ENCODE measurements around the gene PDE7B. TPM values are rescaled to one million over a fixed set of nuclear protein-coding genes. Genes with fewer than 3 reads are reported as not detected.
A peak's percentile ranks its signal among the peaks of the same experiment; 100 is the strongest.

PDE7B gene
- total RNA-seq, 6 experiments from 2014 or later: 1.2 to 5.8 (median 4.5) TPM

GRCh38 chr6:136070815-136071214 is 219.3 kb downstream of the PDE7B start:
- DNase-seq: no peak
- H3K4me3 Mint-ChIP-seq: no peak overlapping the region
- H3K27ac Mint-ChIP-seq: no peak overlapping the region; the same call in 1 of the 2 replicates
- H3K27me3 Mint-ChIP-seq (ENCODE audit: insufficient read depth): peaks cover 1% of the 10 kb centered on the region; the same call in 1 of the 2 replicates
- peaks cover 30% of the 10 kb centered on the region for H3K36me3 Mint-ChIP-seq (ENCODE audit: low read depth)
- H3K9me3 Mint-ChIP-seq: peaks cover 10% of the 10 kb centered on the region
- peaks cover 60% of the 10 kb centered on the region for H3K4me1 Mint-ChIP-seq (ENCODE audit: low read depth)
- no peak for TF ChIP-seq CTCF (IDR thresholded peaks at IDR 0.05)

- DNase-seq: no peak
- H3K4me3 Mint-ChIP-seq: no peak overlapping the region
- H3K4me1 Mint-ChIP-seq (ENCODE audit: low read depth): peaks cover 64% of the 10 kb centered on the region
- H3K9me3 Mint-ChIP-seq: peaks cover 10% of the 10 kb centered on the region
- peaks cover 1% of the 10 kb centered on the region; the same call in 1 of the 2 replicates for H3K27me3 Mint-ChIP-seq (ENCODE audit: insufficient read depth)
- no peak for TF ChIP-seq CTCF (IDR thresholded peaks at IDR 0.05)
- peak overlapping the region; percentile 25 for H3K27ac Mint-ChIP-seq
- peaks cover 27% of the 10 kb centered on the region for H3K36me3 Mint-ChIP-seq (ENCODE audit: low read depth)
Observed at GRCh38 chr6:136072691-136073090, 221.2 kb downstream of the PDE7B start.

- Mint-ChIP-seq H3K27ac (peak overlapping the region; percentile 61), H3K36me3 (ENCODE audit: low read depth) (peaks cover 22% of the 10 kb centered on the region), H3K4me3 (no peak overlapping the region), H3K9me3 (peaks cover 5% of the 10 kb centered on the region), H3K27me3 (ENCODE audit: insufficient read depth) (peaks cover 1% of the 10 kb centered on the region; the same call in 1 of the 2 replicates), H3K4me1 (ENCODE audit: low read depth) (peaks cover 64% of the 10 kb centered on the region)
- no peak for TF ChIP-seq CTCF (IDR thresholded peaks at IDR 0.05)
- no peak for DNase-seq
Observed at GRCh38 chr6:136073216-136073615, 221.7 kb downstream of the PDE7B start.

GRCh38 chr6:136076496-136076895 is 225.0 kb downstream of the PDE7B start:
- peak overlapping the region; percentile 98 for H3K27ac Mint-ChIP-seq
- DNase-seq: peak; percentile 11
- peaks cover 5% of the 10 kb centered on the region; the same call in 1 of the 2 replicates for H3K9me3 Mint-ChIP-seq
- peaks cover 56% of the 10 kb centered on the region for H3K4me1 Mint-ChIP-seq (ENCODE audit: low read depth)
- no peak overlapping the region for H3K4me3 Mint-ChIP-seq
- H3K27me3 Mint-ChIP-seq (ENCODE audit: insufficient read depth): peaks cover 1% of the 10 kb centered on the region; the same call in 1 of the 2 replicates
- H3K36me3 Mint-ChIP-seq (ENCODE audit: low read depth): peaks cover 15% of the 10 kb centered on the region
- TF ChIP-seq CTCF (IDR thresholded peaks at IDR 0.05): no peak

- Mint-ChIP-seq H3K4me3 (peak overlapping the region; percentile 73), H3K9me3 (peaks cover 5% of the 10 kb centered on the region; the same call in 1 of the 2 replicates), H3K4me1 (ENCODE audit: low read depth) (peaks cover 52% of the 10 kb centered on the region), H3K36me3 (ENCODE audit: low read depth) (peaks cover 14% of the 10 kb centered on the region), H3K27me3 (ENCODE audit: insufficient read depth) (no peaks in the 10 kb centered on the region), H3K27ac (peak overlapping the region; percentile 98)
- TF ChIP-seq CTCF (IDR thresholded peaks at IDR 0.05): no peak
- peak; percentile 98 for DNase-seq
Observed at GRCh38 chr6:136077834-136078576, 226.5 kb downstream of the PDE7B start.

Data from HFFc6 (cell line).